SIG-M5 treated with dmso at 0.1 percent for 504 hours (cell line): ENCODE results near the gene RAPGEF4.
"Not testable (repeated sequence)": the region's sequence is repeated elsewhere in the genome, so short reads cannot be mapped to it uniquely, and the experiment has no call there.

Source experiments
- DNase-seq: peaks from one replicate; lab custom pipeline; 2025; ENCODE audit not compliant: unreplicated experiment; lab: John Stamatoyannopoulos, UW

Gene RAPGEF4

DNA sequence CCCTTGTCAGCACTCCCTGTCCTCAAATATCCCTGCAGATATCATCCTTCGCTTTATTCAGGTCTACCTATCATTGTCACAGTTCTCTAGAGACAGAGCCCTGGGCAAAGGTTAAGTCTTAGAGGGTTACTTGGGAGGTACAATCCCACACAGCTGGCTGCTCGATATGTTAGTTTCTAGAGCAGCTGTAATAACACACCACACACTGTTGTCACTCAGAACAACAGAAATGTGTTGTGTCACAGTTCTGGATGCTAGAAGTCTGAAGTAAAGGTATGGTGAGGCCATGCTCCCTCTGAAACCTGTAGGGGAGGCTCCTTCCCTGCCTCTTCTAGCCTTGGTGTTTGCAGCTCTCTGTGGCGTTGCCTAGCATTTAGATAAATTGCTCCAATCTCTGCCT is 9.9 kb upstream of the RAPGEF4 start:
- DNase-seq = no peak

DNA sequence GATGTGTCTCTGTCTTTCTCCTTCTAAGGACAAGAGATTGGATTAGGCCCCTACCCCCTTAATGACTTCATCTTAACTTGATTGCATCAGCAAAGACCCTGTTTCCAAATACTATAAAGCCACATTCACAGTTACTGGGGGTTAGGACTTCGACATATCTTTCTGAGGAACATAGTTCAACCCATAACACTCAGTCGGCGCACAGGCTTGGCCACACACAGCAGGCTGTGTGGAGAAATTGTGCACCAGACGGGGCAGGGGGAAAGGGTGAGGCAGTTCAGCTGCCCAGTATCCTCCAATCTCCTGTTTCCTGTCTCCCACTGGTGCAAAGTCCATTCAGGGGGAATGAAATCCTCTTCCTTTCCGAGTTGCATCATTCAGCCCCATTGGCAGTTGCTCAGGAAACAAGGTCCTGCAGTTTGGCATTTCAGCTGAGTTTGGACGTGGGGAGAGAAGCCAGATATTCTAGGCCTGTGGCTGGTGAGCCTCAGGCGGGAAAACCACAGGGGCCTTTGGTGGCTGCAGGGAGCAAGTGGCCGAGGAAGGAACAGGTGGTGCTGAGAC is 9.4 kb upstream of the RAPGEF4 start:
- DNase-seq = no peak

DNA sequence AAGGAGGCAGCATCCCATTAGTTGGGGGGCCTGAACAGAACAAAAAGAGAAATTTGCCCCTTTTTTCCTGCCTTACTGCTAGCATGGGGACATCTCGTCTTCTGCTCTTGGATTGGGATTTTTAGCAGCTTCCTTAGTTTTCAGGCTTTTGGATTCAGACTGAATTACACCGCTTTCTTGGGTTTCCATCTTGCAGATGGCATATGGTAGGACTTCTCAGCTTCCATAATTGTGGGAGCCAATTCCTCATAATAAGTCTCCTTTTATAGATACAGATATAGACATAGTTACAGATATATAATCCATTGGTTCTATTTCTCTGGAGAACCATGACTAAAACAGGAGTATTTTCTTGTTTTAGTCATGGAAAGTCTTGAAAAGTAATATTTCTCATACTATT is 5.2 kb upstream of the RAPGEF4 start:
- DNase-seq = no peak

DNA sequence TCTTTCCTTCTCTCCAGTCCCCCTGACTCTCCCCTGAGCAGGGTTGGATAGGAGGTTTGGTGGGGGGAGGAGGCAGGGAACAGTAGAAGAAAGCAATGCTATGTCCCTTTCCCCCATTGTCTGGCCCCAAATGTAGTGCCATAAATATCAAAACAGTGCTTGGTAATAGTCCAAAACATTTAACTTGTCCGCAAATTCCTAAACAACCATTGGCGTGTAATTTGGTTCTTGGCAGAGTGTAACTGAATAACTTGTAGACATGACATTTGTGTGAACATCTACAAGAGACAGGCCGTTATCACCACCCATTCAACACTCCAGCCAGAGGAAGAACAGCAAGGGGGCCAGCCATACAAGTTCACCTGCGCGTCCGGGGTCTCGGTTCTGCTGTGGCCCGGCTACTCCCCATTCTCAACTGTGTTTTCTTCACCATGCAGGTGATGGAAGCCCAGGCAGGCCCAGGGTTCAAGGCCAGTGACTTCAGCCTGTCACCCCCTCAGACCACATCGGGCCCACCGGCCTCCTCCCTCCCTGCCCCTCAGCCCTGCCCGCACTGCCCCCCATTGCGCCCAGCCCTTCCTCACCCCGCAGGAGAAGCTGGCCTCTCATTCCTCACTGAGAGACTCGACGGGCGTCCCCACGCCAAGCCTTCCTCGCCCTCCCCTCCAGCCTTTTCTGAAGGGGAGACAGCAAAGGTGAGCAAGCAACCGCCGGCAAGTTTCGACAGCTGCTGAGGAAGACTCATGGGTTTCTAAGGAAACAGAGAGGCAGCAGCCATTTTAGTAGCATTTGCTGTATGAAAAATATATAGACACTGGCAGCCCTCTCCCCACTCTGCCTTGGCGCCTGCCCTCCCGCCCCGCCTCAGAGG is 699 bp upstream of the RAPGEF4 start:
- no peak for DNase-seq

DNA sequence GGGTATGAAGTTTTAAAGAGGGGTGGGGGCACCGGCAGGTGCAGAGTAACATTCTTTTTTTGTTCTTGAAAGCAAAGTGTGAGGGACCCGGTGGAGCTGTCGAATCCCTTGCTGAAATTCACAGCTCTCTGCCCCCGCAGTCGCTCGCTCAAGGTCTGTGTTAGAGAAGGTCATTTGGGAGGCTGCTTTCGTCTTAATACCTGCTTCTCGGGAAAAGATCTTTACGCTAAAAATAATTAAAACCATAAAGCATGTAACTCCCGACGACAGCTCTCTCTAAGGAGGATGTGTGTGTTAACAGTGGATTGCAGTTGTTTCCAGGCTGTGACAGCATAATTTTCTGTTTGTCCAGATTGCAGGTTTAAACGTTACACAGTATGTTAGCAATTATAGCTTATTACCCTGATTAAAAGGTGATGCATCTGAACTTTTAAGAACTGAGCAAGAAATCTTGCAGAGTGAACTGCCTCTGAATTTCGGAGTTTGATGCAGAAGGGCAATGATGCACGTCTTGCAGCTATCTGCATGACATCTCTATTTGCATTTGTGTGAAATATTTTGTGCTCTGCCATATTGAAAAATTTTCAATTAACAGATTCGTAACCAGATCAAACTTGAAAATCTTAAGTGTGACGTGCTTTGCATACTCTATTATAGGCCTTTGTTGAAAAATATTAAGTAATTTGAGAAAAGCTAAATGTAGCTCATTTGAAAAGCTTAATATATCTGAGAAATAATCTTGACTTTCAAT is 954 bp downstream of the RAPGEF4 start:
- DNase-seq = no peak

DNA sequence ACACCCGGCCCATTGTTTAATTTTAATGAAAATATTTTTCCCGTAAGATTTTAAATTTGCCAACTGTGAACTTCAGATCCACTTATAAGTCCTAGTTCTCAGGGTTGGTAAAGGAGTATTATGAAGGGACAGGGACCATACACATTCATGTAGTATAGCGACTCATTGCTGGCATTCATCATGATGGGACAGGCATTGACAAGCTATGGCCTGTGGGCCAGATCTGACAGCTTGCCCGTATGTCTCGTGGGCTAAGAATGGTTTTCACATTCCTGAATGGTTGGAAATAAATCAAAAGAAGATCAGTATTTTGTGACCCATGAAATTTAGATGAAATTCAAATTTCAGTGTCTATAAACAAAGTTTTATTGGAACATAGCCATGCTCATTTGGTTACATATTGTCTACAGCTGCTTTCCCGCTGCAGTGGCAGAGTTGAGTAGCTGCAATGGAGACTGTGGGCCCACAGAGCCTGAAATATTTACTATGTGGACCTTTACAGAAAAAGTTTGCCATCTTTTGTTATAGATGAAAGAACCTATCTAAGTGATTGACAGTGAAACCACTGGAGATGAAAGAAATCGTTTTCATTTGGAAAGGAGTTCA is 4.1 kb downstream of the RAPGEF4 start:
- DNase-seq = no peak

DNA sequence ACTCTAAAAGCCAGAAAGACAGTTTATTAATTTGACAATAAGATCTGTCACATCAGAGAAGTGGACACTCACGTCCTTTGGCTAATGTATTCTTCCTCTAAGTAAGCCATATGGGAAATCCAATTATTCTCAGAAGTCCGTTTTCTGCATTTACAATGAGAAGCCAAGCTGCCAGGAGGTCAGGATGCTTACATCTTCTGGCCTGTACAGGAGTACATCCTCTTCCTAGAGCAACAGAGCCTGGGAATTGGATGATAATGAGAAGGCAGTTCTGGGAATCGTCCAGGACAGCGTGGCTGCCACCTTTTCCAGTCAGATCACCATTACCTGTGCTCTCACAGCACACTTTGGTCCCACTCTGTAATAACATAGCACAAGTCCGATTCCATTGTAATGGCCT is 5.2 kb downstream of the RAPGEF4 start:
- DNase-seq = no peak

DNA sequence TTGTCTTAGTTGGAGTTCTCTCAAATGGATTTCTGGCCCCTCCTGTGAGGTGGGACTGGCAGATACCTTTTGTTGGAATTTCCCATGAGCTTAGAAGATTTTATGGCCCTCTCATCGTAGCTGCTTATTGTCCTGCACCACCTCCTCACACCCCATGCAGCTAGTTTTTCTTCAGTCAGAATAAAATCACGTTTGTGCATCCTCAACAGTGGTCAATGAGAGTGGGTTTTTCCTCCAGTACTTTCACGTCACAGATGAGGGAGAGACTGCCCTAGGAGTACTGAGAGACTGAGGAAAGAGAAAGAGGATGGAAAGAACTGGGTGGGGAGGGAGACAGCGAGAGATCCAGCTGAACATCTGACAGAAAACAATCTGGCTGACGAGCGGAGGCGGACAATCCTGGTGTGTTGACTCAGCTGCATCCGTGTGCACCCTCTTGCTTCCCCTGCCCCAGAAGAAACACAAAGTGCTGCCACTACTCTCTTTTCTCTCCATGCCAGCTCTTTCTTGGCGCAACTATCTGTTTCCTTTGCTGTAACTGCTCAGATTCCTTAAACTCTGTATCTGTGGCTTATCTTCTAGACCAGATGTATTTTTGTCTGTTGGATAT is 7.4 kb downstream of the RAPGEF4 start:
- DNase-seq = no peak

DNA sequence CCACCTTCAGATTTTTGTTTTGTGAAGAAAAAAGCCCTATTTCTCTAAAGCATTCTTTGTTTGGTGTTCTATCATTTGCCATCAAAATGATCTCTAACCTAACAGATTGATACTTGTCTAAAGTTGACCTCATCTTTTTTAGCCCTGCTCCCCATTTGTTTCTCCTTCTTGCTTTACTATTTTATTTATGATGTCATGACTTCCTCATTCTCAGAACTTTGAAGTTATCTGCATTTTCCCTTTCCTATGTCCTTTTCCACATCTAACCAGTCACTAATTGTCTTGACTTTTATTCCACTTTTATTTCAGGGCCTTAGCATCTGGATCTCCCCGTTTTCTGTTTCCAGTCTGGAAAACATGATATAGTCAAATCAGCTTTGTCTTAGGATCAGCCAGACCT is 8.3 kb downstream of the RAPGEF4 start:
- DNase-seq = no peak

DNA sequence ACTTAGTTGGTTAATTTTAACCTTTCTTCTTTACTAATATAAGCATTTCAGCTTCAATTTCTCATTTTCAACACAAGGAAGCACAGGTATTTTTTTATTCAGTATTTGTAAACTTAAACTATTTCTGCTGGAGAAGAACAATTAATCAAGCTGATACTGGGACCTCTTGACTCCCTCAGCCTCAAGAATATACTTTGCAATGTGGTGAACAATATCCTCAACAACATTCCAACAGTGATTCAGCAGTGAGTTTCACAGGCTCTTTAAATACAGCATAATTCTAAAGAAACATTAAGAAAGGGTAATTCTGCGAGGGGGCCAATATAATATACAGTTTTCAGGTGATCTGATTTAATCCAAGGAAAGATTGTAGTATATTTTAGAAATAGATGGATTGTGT is 10.0 kb downstream of the RAPGEF4 start:
- DNase-seq = no peak

DNA sequence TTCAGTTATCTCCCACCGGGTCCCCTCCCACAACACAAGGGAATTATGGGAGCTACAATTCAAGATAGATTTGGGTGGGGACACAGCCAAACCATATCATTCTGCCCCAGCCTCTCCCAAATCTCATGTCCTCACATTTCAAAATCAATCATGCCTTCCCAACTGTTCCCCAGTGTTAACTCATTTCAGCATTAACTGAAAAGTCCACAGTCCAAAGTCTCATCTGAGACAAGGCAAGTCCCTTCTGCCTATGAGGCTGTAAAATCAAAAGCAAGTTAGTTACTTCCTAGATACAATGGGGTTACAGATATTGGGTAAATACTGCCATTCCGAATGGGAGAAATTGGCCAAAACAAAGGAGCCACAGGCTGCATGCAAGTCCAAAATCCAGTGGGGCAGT is 12.9 kb downstream of the RAPGEF4 start:
- not testable (repeated sequence) for DNase-seq

DNA sequence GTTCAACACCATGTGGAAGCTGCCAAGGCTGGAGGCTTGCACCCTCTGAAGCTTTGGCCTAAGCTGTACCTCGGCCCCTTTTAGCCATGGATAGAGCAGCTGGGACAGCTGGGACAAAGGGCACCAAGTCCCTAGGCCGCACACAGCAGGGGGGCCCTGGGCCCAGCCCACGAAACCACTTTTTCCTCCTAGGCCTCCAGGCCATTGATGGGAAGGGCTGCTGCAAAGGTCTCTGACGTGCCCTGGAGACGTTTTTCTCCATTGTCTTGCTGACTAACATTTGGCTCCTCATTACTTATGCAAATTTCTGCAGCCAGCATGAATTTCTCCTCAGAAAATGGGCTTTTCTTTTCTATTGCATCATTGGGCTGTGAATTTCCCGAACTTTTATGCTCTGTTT is 13.7 kb downstream of the RAPGEF4 start:
- no peak for DNase-seq

DNA sequence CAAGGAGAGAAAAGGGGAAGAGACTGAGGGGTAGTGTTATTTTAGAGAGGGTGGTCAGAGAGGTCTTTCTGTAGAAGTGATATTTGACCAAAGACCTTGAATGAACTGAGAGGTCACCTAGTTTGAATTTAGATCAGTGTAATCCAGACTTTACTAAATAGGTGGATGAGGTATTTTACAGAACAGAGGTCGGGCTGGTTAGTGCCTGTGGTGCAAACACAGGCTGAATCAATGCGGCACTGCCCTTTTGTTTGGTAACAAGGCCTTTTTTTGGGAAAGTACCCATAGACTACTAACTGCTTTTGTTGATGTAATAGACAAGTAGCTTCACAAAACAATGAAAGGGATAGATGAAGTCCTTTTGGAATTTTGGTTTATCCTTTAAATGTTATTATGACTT is 15.9 kb downstream of the RAPGEF4 start:
- no peak for DNase-seq

DNA sequence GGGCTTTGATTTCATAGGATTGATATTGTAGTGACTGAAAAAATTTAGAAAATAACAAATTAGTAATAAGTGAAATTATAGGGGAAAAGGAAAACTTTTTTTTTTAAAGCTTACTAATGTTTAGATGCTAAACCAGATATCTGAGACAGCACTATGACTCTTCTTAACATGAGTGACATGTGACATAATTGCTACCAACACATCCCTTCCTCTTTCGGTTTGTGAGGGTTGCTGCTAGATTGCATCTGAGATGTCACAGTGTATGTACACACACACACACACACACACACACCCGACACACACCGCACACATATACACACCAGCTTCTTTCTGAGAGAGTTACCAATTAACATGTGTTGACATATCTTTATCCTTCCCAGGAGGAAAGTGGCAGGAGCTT is 18.0 kb downstream of the RAPGEF4 start:
- peak; percentile 11 for DNase-seq

DNA sequence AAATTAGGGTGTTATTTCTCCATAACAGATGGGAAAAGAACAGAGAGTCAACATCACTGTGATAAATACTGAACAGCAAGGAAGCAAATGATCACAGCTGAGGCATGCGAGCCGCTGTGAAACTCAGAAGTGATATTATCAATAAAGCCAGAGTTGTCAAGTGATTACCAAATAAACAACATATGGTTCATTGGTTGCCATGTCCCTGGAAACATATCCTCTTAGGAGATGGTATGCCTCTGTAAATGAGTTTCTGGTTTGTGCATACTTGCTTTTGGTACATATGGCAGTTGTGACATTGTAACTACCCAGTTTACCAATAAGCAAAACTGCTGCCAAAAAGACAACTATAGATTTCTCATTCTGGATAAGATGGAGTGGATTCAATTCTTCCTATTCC is 23.8 kb downstream of the RAPGEF4 start:
- no peak for DNase-seq

DNA sequence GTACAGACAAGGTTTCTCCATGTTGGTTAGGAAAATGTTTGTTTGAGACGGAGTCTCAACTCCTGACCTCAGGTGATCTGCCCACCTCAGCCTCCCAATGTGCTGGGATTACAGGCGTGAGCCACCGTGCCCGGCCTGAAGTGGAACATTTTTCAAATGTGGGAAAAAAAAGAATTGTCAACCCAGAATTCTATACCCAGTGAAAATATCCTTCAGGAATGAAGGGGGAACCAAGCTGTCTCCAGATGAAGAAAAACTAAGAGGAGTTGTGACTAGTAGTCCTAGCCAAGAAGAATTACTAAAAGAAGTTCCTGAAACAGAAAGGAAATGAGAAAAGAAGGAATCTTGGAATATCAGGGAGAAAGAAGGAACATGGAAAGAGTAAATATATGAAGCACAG is 25.7 kb downstream of the RAPGEF4 start:
- no peak for DNase-seq

DNA sequence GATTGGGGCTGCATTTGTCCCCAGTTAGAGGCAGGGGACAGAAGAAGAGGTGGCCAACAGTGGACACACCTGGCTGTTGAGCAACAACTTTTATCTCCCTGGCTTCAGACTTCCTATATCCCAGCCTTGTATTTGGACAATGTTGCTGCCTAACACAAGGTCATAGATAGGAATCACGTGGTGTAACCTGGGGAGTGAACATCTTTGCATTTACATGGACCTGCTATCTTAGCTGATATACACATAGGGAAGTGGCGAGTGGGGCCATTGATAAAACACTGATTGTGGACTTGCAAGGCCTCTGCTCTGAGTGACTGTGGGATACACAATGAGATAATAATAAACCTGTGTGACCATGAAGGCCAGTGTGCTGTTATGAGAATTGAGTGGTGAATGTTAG is 26.9 kb downstream of the RAPGEF4 start:
- no peak for DNase-seq

DNA sequence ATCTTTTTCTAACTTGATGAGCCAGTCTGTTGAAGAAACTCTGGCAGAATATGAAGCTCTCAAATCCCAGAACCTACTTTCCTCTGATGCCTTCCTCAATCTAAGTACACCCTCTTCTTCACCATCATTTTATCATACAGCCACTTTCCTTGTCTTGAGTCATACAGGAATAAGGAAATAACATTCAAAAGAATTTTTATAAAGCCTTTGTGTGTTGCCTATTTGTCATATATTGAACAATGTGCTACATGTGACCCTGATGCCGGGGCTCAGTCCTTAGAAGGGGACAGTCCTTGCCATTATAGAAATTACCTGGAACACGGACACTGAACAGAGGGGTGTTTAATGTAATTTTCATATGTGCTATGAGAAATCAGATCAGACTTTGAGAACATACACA is 27.4 kb downstream of the RAPGEF4 start:
- DNase-seq = no peak

DNA sequence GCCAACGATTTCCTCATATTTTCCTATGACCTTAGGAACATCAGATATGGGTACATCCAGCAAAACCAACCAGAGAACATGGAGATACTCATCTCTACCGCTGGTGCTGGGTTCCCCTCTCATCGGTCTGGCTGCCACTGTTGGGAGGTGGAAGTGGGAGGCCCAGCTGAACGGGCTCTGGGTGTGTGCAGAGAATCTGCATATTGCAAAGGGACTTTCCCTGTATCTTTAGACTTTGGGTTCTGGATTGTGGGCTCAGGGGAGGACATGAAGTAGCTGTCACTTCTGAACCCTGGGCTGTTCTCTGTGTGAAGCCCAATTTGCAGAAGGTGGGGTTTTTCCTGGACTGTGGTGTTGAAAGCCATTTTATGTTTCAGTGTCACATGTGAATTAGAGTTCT is 30.0 kb downstream of the RAPGEF4 start:
- no peak for DNase-seq

DNA sequence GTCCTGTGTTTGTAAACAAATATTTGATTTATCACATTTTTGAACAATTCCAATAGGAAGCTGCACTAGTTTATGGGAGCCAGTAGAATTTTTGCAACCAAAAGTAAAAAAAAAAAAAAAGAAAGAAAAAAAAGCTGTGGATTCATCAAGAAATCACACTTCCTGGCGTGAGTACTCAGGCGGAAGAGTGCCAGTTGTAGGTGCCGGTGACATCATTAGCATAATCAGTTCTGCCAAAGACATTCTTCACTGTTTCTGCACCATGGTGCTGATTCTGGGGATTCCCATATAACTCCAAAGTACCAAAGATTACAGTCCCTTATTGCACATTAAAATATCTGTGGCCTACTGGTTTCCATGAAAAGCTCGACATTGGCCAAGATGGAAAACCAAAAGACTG is 32.8 kb downstream of the RAPGEF4 start:
- DNase-seq = no peak

DNA sequence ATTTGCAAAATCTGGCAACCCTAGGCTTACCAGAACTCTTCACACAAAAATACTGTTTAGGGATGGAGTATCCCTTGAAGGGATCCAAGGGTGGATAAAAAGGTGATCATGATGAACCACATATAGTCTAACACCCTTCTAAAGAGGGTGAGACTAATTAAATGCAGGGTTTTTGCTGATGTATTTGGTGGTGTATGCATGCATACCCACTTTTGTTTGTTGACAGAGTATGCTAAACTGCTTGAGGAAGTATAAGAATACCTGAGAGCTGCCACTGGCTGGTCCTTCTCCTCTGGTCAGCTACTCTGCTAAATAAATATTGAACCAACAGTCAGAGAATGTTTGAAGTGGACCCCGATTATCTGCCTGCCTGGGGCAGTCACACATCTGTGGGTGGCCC is 34.2 kb downstream of the RAPGEF4 start:
- no peak for DNase-seq
